PC-3 (cell line): ENCODE data around the gene SWSAP1. TPM values are rescaled to one million over a fixed set of nuclear protein-coding genes. Genes with fewer than 3 reads are reported as not detected.

Experiments
- ATAC-seq: fragments of 200-7000 bp; cut with Tn5 transposase; 2 replicates; pipeline ENCODE4 v1.9.1; 2020; ENCODE audit warnings: mild to moderate bottlenecking, moderate library complexity
- BruUV-seq: library from RNA; stranded (reverse); fragments of 400-500 nt; replicated peaks from 2 replicates; lab custom pipeline; 2021; lab: Mats Ljungman, UMichigan
- CTCF ChIA-PET: fragments of 300-600 bp; sonication (Branson Sonifier 250); formaldehyde crosslinking; loops from one replicate; lab custom pipeline; 2022; ENCODE audit warnings: antibody characterized with exemption; lab: Charles Lee
- POLR2A ChIA-PET: fragments of 300-600 bp; sonication (Branson Sonifier 250); formaldehyde crosslinking; loops from one replicate; lab custom pipeline; 2022; ENCODE audit warnings: antibody characterized with exemption; ENCODE audit not compliant: unreplicated experiment; lab: Charles Lee
- DNase-seq: peaks from one replicate; pipeline ENCODE4 v3.0.0-alpha.2; 2015
- H2AFZ ChIP-seq: fragments of 300-600 bp; sonication (generic); 2 replicates; pipeline ENCODE4 v1.6.0; 2016; ENCODE audit warnings: antibody characterized with exemption, low read length
- H3F3A ChIP-seq: fragments of 300-600 bp; sonication (generic); one replicate; pipeline ENCODE4 v1.6.0; 2017; ENCODE audit warnings: antibody characterized with exemption, low read length, control low read depth, mild to moderate bottlenecking; ENCODE audit not compliant: unreplicated experiment
- H3K27ac ChIP-seq: fragments of 300-600 bp; sonication (generic); 2 replicates; pipeline ENCODE4 v1.5.1; 2016; ENCODE audit warnings: mild to moderate bottlenecking, low read length
- H3K27me3 ChIP-seq: fragments of 300-600 bp; sonication (generic); 2 replicates; pipeline ENCODE4 v1.6.1; 2016; ENCODE audit warnings: low read length, mixed read lengths
- H3K36me3 ChIP-seq: fragments of 300-600 bp; sonication (generic); 2 replicates; pipeline ENCODE4 v1.6.1; 2016; ENCODE audit warnings: low read depth, mixed run types, low read length, mixed read lengths
- H3K4me1 ChIP-seq: fragments of 300-600 bp; sonication (generic); 2 replicates; pipeline ENCODE4 v1.5.1; 2016; ENCODE audit warnings: low read length; ENCODE audit not compliant: insufficient read depth
- H3K4me2 ChIP-seq: fragments of 300-600 bp; sonication (generic); 2 replicates; pipeline ENCODE4 v1.6.0; 2016; ENCODE audit warnings: low read length
- H3K4me3 ChIP-seq: fragments of 300-600 bp; sonication (generic); 2 replicates; pipeline ENCODE4 v1.5.1; 2016; ENCODE audit warnings: mild to moderate bottlenecking, low read length, mixed read lengths
- H3K79me2 ChIP-seq: fragments of 300-600 bp; sonication (generic); 2 replicates; pipeline ENCODE4 v1.6.1; 2017; ENCODE audit warnings: low read length, mixed read lengths
- H3K9ac ChIP-seq: fragments of 300-600 bp; sonication (generic); 2 replicates; pipeline ENCODE4 v1.6.0; 2016; ENCODE audit warnings: mild to moderate bottlenecking, low read length
- H3K9me2 ChIP-seq: fragments of 300-600 bp; sonication (generic); replicated peaks from 2 replicates; pipeline ENCODE4 v1.6.1; 2016; ENCODE audit warnings: mixed run types, low read length, mixed read lengths
- H3K9me3 ChIP-seq: fragments of 300-600 bp; sonication (generic); 2 replicates; pipeline ENCODE4 v1.6.1; 2016; ENCODE audit warnings: low read length, mixed read lengths
- H4K20me1 ChIP-seq: fragments of 300-600 bp; sonication (generic); 2 replicates; pipeline ENCODE4 v1.6.1; 2016; ENCODE audit warnings: low read length, mixed read lengths
- EZH2 ChIP-seq: fragments of 300-600 bp; sonication (generic); IDR thresholded peaks from one replicate; pipeline ENCODE4 v1.6.1; 2017; ENCODE audit warnings: antibody characterized with exemption, mild to moderate bottlenecking, low read length; ENCODE audit not compliant: unreplicated experiment
- EZH2phosphoT487 ChIP-seq: fragments of 300-600 bp; sonication (generic); IDR thresholded peaks from 2 replicates; pipeline ENCODE4 v1.6.1; 2018; ENCODE audit warnings: mild to moderate bottlenecking, antibody characterized with exemption, low read length, borderline replicate concordance
- intact Hi-C: fragments of 100-400 bp; cut with micrococcal nuclease; formaldehyde crosslinking; loops from 2 replicates; pipeline ENCODE4 v1.9.0; 2023
- total RNA-seq: library from RNA; depleted of rRNA; stranded (reverse); fragments of >200 nt; gene quantifications from 2 replicates; pipeline ENCODE4 v1.2.3, GENCODE V29; 2014
- TF ChIP-seq, protein P1 (sequence below): fragments of 300-600 bp; sonication (generic); conservative IDR thresholded peaks from 2 replicates; pipeline ENCODE4 v1.5.1; 2017; ENCODE audit warnings: antibody characterized with exemption, low read depth, mild to moderate bottlenecking, low read length

The SWSAP1 gene
- total RNA-seq, 1 experiment from 2014 or later: 6.1 TPM

DNA sequence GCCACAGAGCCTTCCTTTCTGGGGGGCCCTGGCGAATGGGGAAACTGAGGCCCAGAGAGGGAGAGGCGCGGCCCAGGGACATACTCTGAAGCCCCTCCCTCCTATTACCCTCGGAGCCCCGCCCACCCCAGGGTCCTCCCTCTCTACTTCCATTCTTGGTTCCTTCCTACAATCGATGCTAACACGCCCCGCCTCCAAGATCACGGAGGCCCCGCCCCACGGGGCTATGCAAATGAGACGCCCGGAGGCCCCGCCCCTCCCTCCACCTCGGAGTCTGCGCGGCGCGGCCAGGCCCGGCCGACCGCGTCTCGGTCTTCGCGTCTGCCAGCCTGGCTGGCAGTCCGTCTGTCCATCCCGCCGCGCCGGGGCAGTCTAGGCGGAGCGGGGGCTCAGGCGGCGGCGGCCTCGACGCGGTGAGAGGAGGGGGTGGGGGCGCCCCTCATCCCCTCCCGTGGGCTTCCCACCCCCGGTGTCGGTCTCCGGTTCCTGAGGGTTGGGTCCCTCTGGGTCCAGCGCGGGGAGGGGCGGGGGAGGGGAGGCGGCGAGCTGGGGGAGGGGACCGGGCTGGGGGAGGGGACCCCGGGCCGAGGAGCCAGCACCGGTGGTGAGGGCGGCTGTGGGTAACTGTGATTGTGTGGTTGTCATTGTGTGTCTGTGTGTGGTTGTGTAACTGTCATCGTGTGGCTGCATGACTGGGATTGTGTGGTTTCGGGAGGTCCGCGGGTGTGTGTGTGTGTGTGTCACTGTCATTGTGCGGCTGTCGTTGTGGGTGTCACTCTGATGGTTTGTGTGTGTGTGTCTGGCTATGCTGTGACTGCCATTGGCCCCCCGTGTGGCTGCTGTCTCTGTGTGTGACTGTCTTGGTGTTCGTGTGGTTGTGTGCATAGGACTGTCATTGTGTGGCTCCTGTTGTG is 19.0 kb upstream of the SWSAP1 start, which contains the start of gene PLPPR2:
Gene PLPPR2 (plus strand): TSS at position 273 of the 914 bp plus-strand sequence. CDS start 2,242 bp downstream, outside the sequence.
- H3K27me3 ChIP-seq: no peaks in the 10 kb centered on the region
- no TSS peak for BruUV-seq
- H3K4me1 ChIP-seq: peaks cover 8% of the 10 kb centered on the region
- no peak within 1 kb of the TSS for H3K27ac ChIP-seq
- H2AFZ ChIP-seq: peak within 1 kb of the TSS; percentile 55
- peak within 1 kb of the TSS; percentile 46 for H3K9ac ChIP-seq
- peak within 1 kb of the TSS; percentile 100 for H3K4me2 ChIP-seq
- no peaks in the 10 kb centered on the region for H3K36me3 ChIP-seq
- DNase-seq: peak; percentile 98
- no peaks in the 10 kb centered on the region for H3K9me3 ChIP-seq
- H3K4me3 ChIP-seq: peak within 1 kb of the TSS; percentile 90
- POLR2A ChIA-PET: no interaction called here
- peaks cover 13% of the 10 kb centered on the region for H3K79me2 ChIP-seq
- intact Hi-C loops: loop anchor here (1.0 kb wide), 1 partner anchor 9 kb away; the partner anchor contains the start of genes CCDC159 and TMEM205
- peaks cover 4% of the 10 kb centered on the region; the same call in 1 of the 2 replicates for H4K20me1 ChIP-seq
- no peaks in the 10 kb centered on the region for H3K9me2 ChIP-seq
- CTCF ChIA-PET: no interaction called here
- TF ChIP-seq, protein P1, sequence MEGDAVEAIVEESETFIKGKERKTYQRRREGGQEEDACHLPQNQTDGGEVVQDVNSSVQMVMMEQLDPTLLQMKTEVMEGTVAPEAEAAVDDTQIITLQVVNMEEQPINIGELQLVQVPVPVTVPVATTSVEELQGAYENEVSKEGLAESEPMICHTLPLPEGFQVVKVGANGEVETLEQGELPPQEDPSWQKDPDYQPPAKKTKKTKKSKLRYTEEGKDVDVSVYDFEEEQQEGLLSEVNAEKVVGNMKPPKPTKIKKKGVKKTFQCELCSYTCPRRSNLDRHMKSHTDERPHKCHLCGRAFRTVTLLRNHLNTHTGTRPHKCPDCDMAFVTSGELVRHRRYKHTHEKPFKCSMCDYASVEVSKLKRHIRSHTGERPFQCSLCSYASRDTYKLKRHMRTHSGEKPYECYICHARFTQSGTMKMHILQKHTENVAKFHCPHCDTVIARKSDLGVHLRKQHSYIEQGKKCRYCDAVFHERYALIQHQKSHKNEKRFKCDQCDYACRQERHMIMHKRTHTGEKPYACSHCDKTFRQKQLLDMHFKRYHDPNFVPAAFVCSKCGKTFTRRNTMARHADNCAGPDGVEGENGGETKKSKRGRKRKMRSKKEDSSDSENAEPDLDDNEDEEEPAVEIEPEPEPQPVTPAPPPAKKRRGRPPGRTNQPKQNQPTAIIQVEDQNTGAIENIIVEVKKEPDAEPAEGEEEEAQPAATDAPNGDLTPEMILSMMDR: no peak
- TF ChIP-seq EZH2: no peak
- no peak for TF ChIP-seq EZH2phosphoT487
- ATAC-seq: peak; percentile 97
- H3F3A ChIP-seq: no peaks in the 10 kb centered on the region

DNA sequence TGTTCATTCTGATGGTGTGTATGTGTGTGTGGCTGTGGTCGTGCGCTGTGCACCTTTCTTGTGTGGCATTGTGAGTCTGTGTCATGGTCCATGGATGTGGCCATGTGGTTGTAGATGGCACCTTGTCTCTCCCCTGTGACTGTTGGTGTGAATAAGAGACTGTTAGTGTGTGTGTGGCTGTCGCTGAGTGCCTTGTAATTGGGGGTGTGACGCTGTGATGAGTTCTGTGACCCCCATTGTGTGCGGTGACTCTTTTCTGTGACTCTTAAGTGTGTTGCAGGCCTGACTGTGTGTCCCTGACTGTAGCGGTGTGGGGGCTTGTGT is 18.4 kb upstream of the SWSAP1 start:
- Histone ChIP-seq H3K9me2 (no peaks in the 10 kb centered on the region), H3K27me3 (no peaks in the 10 kb centered on the region), H3K79me2 (peaks cover 13% of the 10 kb centered on the region), H3K27ac (no peak overlapping the region), H2AFZ (peak overlapping the region; percentile 55; the same call in 1 of the 2 replicates), H3K4me3 (peak overlapping the region; percentile 90), H3K36me3 (no peaks in the 10 kb centered on the region; the same call in 1 of the 2 replicates), H3K9me3 (no peaks in the 10 kb centered on the region), H3F3A (no peaks in the 10 kb centered on the region), H3K4me2 (peak overlapping the region; percentile 100), H4K20me1 (peaks cover 4% of the 10 kb centered on the region; the same call in 1 of the 2 replicates), H3K4me1 (peaks cover 8% of the 10 kb centered on the region), H3K9ac (peak overlapping the region; percentile 46)
- DNase-seq: no peak
- ATAC-seq: peak; percentile 7
- intact Hi-C loops: no loop called here
- ChIA-PET POLR2A (no interaction called here), CTCF (no interaction called here)
- BruUV-seq: TSS peak; percentile 61
- no peak for TF ChIP-seq EZH2
- TF ChIP-seq, protein P1: no peak
- no peak for TF ChIP-seq EZH2phosphoT487
